Psoas muscle (tissue), 8 donors: ENCODE data around the gene TNS3. TPM values are rescaled to one million over a fixed set of nuclear protein-coding genes. Genes with fewer than 3 reads are reported as not detected.

ENCODE experiments used
- ATAC-seq, 4 donors: fragments of 200-7000 bp; cut with Tn5 transposase; one replicate each; pipeline ENCODE4 v1.9.1; 2020; ENCODE audit warnings: moderate library complexity in 3 of 4, mild to moderate bottlenecking in 2 of 4
- DNase-seq, 2 donors: peaks; one replicate each; pipeline ENCODE4 v3.0.0-alpha.2; 2020
- H3K27ac ChIP-seq: fragments of 200-600 bp; one replicate; pipeline ENCODE4 v1.8.0; 2022
- H3K27me3 ChIP-seq, 3 donors: fragments of 200-600 bp in 1 of 3; one replicate each; pipeline versions ENCODE4 v1.6.1 to v1.8.0; 2013 to 2022; ENCODE audit warnings: low read length in 2 of 3, mild to moderate bottlenecking in 2 of 3, moderate library complexity in 1 of 3; ENCODE audit not compliant: insufficient read depth in 3 of 3
- H3K36me3 ChIP-seq, 2 donors: fragments of 200-600 bp in 1 of 2; one replicate each; pipeline versions ENCODE4 v1.6.1 to v1.8.0; 2013 to 2022; ENCODE audit warnings: low read depth in 1 of 2, mild to moderate bottlenecking in 1 of 2, moderate library complexity in 1 of 2; ENCODE audit not compliant: insufficient read depth in 1 of 2
- H3K4me1 ChIP-seq: fragments of 200-600 bp; one replicate; pipeline ENCODE4 v1.8.0; 2022
- H3K4me3 ChIP-seq: fragments of 200-600 bp; one replicate; pipeline ENCODE4 v1.8.0; 2022; ENCODE audit warnings: mild to moderate bottlenecking
- H3K9me3 ChIP-seq: fragments of 200-600 bp; one replicate; pipeline ENCODE4 v1.8.0; 2022
- CTCF ChIP-seq: fragments of 200-600 bp; IDR thresholded peaks from one replicate; pipeline ENCODE4 v1.8.0; 2022; ENCODE audit warnings: antibody characterized with exemption
- WGBS, 3 donors: extraction: QIAGEN DNeasy Blood & Tissue Kit; methylation state at CpG; one replicate each; pipeline versions ENCODE4 v1.1.6 to v1.1.7; 2013; 5-methylcytosine and 5-hydroxymethylcytosine counted together
- intact Hi-C, 2 donors: fragments of 100-400 bp; cut with DNase I; formaldehyde crosslinking; loops; one replicate each; pipeline versions ENCODE4 v1.11.0 to v1.14.2; 2022
- polyA plus RNA-seq, 3 donors: library from polyadenylated mRNA; stranded (reverse); fragments of 200-250 nt; gene quantifications; one replicate each; pipeline ENCODE4 v1.2.3, GENCODE V29; 2013
- total RNA-seq, 4 donors: library from RNA; stranded (reverse); fragmentation: NEBNext Ultra II Directional in 2 of 4; extraction: Animal tissue kit (Norgen Biotek cat#: 25700) in 2 of 4; gene quantifications; one replicate each; pipeline versions ENCODE4 v1.2.1 to v1.2.4, GENCODE V29; 2021 to 2023
- donor health status: healthy with polysubstance abuse.
- donor health status: DM: no; HTN: no; CAD: no; lungs with moderate emphysema.
- donor health status: Bipolar disorder and iron deficiency.
- donor health status: healthy.
- donor health status: DM: yes; HTN: yes; CAD: no.
- donor health status: DM: no; HTN: no; CAD: no.
- donor health status: DM: no; HTN: no; CAD: no.
- donor health status: DM: yes; HTN: yes; CAD: no.

The TNS3 gene
- total and polyA plus RNA-seq, 7 donors = 11.5 to 75.3 (median 35.0) TPM

GRCh38 chr7:47484923-47485639, 96.8 kb downstream of the TNS3 start:
- Histone ChIP-seq H3K36me3 (no peaks in the 10 kb centered on the region), H3K27me3 (no peaks in the 10 kb centered on the region), H3K9me3 (no peaks in the 10 kb centered on the region), H3K4me3 (no peak overlapping the region), H3K4me1 (peaks cover 44% of the 10 kb centered on the region), H3K27ac (peak overlapping the region; percentile 72)
- DNase-seq (peak in 1 of 2 donors; percentile 78), ATAC-seq (peak; percentile 57 to 83 (median 74))
- intact Hi-C loops = loop anchor here (5.0 kb wide), 2 partner anchors 38 to 97 kb away; partner anchors contain the start of gene TNS3 (in 1 of the 2)
- 29 to 40% (median 33%) methylated on average over 17 of the region's 17 CpGs for WGBS, 3 donors
- TF ChIP-seq CTCF = no peak

GRCh38 chr7:47484457-47484856, 97.5 kb downstream of the TNS3 start:
- Histone ChIP-seq H3K4me1 (peaks cover 44% of the 10 kb centered on the region), H3K9me3 (no peaks in the 10 kb centered on the region), H3K27me3 (no peaks in the 10 kb centered on the region), H3K4me3 (no peak overlapping the region), H3K36me3 (no peaks in the 10 kb centered on the region), H3K27ac (peak overlapping the region; percentile 72)
- DNase-seq (no peak), ATAC-seq (no peak)
- WGBS, 3 donors = 91 to 93% (median 92%) methylated on average over 7 of the region's 7 CpGs
- no peak for TF ChIP-seq CTCF
- intact Hi-C loops = loop anchor here in 1 of 2 donors (5.0 kb wide), 1 partner anchor 37 kb away; no protein-coding TSS in a partner anchor

DNA sequence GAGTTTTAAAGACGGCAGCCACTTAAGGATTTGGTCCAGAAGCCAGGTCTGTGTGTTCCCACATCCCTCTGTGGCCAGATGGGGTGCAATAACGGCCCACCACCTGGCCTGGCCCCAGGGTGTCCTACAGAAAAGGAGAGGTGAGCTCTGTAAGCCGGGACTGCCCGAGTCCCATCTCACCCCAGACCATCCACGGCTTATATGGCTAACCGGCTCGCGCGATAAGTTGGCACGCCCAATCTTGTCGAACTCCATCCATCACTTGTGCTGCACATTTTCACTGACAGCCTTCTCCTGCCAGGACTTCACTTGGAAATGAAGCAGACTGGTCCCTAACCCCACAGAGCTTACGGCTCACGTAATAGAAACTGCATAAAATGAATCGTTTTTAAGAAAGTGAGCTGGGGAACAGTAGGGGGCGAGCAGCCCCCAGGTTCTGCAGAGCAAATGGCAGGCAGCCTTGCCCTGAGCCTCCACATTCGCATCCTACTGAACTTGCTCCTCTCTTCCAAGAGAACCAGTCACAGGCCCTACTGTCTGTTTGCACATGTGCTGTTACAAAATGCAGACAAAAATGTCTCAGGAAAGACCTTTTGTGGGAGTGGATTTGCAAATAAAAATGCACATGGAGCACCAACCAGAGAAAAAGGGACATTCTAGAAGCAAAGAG, 98.2 kb downstream of the TNS3 start:
- H3K27me3 ChIP-seq = no peaks in the 10 kb centered on the region
- ATAC-seq (no peak), DNase-seq (no peak)
- no peak for TF ChIP-seq CTCF
- intact Hi-C loops = loop anchor here in 1 of 2 donors (5.0 kb wide), 1 partner anchor 36 kb away; no protein-coding TSS in a partner anchor
- no peak overlapping the region for H3K4me3 ChIP-seq
- no peaks in the 10 kb centered on the region for H3K9me3 ChIP-seq
- WGBS, 3 donors = 92 to 93% (median 92%) methylated on average over 16 of the region's 16 CpGs
- H3K4me1 ChIP-seq = peaks cover 39% of the 10 kb centered on the region
- H3K36me3 ChIP-seq = no peaks in the 10 kb centered on the region
- peak overlapping the region; percentile 72 for H3K27ac ChIP-seq

DNA sequence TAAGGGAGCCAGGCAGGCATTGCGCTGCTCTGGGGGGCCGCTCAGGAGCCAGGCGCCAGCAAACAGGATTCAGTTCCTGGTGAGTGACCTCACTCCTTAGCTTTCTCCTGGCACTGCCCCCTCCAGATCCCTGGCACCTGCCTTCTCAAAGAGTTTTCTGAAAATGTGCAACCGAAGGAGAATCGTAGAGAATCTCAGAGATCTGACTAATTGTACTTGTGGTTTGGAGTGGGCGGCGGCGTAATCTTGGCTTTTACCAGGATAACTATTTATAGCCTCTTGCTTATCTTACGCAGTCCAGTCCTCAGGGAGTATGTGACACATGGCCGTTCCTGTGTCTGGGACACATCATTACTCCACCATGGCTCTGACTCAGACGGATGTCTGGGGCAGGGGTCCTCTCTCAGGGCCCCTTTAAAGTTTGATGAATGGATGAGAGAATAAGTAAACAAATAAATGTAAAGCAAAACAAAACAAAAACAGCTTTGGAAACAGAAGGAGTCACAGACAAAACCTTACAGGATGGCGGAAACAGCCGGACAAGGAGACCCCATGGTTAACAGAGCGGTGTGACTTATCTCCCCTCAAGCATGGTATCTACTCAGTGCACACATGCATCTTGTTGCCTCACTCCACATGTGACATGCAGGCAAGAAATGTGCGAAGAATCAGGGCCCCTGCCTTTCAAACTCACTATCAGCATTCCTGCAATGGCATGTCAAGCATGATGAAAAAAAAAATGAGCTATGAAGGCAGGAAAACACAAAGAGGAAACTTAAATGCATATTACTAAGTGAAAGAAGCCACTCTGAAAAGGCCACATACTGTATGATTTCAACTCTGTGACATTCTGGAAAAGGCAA, 99.7 kb downstream of the TNS3 start:
- Histone ChIP-seq H3K27ac (peak overlapping the region; percentile 84), H3K27me3 (no peaks in the 10 kb centered on the region), H3K4me1 (peaks cover 36% of the 10 kb centered on the region), H3K36me3 (no peaks in the 10 kb centered on the region), H3K4me3 (no peak overlapping the region), H3K9me3 (no peaks in the 10 kb centered on the region)
- intact Hi-C loops = loop anchor here in 1 of 2 donors (5.0 kb wide), 1 partner anchor 35 kb away; no protein-coding TSS in a partner anchor
- peak in 1 of 2 donors; percentile 70 for DNase-seq
- 30 to 50% (median 40%) methylated on average over 15 of the region's 15 CpGs for WGBS, 3 donors
- TF ChIP-seq CTCF = no peak
- peak; percentile 86 to 93 (median 90) for ATAC-seq
